Activated CD4-positive, alpha-beta T cell treated with anti-CD3 and anti-CD28 coated beads for 36 hours (primary cell): ENCODE data around the gene TTLL11. TPM values are rescaled to one million over a fixed set of nuclear protein-coding genes. Genes with fewer than 3 reads are reported as not detected.

Experiments
- ATAC-seq: fragments of 200-7000 bp; cut with Tn5 transposase; one replicate; pipeline ENCODE4 v1.10.0; 2021; ENCODE audit warnings: mild to moderate bottlenecking, moderate library complexity
- CTCF ChIA-PET: fragments of 350-600 bp; sonication (Branson Sonifier 250); formaldehyde crosslinking; loops from one replicate; lab custom pipeline; 2021; ENCODE audit warnings: antibody characterized with exemption; lab: Charles Lee
- POLR2A ChIA-PET: fragments of 350-600 bp; sonication (Branson Sonifier 250); formaldehyde crosslinking; loops from one replicate; lab custom pipeline; 2021; ENCODE audit warnings: antibody characterized with exemption, inconsistent platforms; lab: Charles Lee
- DNase-seq: peaks from one replicate; pipeline ENCODE4 v3.0.0-alpha.2; 2020
- H3K27ac Mint-ChIP-seq: one replicate; pipeline ENCODE4 v1.8.0; 2021; ENCODE audit warnings: mixed read lengths
- H3K27me3 Mint-ChIP-seq: one replicate; pipeline ENCODE4 v1.8.0; 2021; ENCODE audit warnings: mixed read lengths
- H3K36me3 Mint-ChIP-seq: one replicate; pipeline ENCODE4 v1.8.0; 2021; ENCODE audit warnings: low read depth, mixed read lengths
- H3K4me1 Mint-ChIP-seq: one replicate; pipeline ENCODE4 v1.8.0; 2021; ENCODE audit warnings: mixed read lengths
- H3K4me3 Mint-ChIP-seq: one replicate; pipeline ENCODE4 v1.8.0; 2021; ENCODE audit warnings: mild to moderate bottlenecking, moderate library complexity, mixed read lengths
- H3K9me3 Mint-ChIP-seq: one replicate; pipeline ENCODE4 v1.8.0; 2021; ENCODE audit warnings: low read depth, mixed read lengths
- intact Hi-C, 2 experiments: fragments of 100-400 bp; cut with DNase I in 1 of 2; cut with micrococcal nuclease in 1 of 2; formaldehyde crosslinking; loops; one replicate each; pipeline versions ENCODE4 v1.14.2 to v1.15.1; 2022 to 2024; cut with DNase I, micrococcal nuclease
- total RNA-seq, 2 experiments: library from RNA; stranded (reverse); gene quantifications; one replicate each; pipeline ENCODE4 v1.2.3, GENCODE V29; 2021

TTLL11 gene
- total RNA-seq, 2 experiments from 2014 or later, result 1.3 to 1.8 TPM

DNA sequence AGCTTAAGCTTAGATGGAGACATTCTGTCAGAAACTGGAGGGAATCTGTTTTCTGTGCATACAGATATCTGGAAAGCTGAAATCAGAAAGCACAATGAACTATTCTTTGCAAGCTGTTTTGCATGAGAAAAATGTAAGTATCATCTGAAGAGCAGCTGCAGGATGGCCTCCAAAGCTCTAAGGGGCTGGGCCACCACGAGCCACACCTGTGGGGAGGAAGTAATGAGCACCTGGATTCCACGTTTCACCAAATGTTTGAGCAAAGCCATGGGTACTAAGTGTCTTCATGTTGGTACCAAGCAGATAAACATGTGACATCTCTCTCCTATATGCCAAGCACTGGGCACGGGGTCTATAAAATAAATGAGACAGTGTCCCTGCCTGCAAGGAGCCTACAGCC lies 199.3 kb downstream of the TTLL11 start:
- ATAC-seq (no peak), DNase-seq (no peak)
- Mint-ChIP-seq H3K27ac (no peak overlapping the region), H3K4me1 (peaks cover 4% of the 10 kb centered on the region), H3K27me3 (no peaks in the 10 kb centered on the region), H3K9me3 (no peaks in the 10 kb centered on the region), H3K4me3 (no peak overlapping the region), H3K36me3 (no peaks in the 10 kb centered on the region)
- ChIA-PET POLR2A (no interaction called here), CTCF (no interaction called here)
- intact Hi-C loops, result no loop called here

DNA sequence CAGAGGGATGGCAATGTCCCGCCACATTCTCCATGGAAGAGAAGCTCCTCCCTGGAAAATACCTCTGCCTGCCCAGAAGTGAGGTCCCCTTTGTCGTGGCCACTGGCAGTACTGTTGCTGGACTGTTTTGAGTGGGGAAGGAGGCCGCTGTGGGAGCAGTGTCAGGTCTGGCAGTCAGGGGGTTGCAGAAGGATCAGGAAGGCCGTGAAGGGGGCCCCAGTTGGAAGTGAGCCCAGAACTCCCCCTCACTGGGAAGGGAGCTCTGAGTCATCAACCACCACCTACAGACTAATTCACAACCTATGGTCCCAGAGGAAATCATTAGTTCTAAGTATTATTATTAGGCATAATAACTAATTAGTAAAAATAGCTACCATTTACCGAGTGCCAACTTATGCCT lies 200.4 kb downstream of the TTLL11 start:
- intact Hi-C loops, result no loop called here
- Mint-ChIP-seq H3K4me3 (no peak overlapping the region), H3K27me3 (no peaks in the 10 kb centered on the region), H3K36me3 (no peaks in the 10 kb centered on the region), H3K27ac (no peak overlapping the region), H3K4me1 (peaks cover 6% of the 10 kb centered on the region), H3K9me3 (no peaks in the 10 kb centered on the region)
- no peak for ATAC-seq
- POLR2A ChIA-PET, result no interaction called here
- no peak for DNase-seq
- CTCF ChIA-PET, result no interaction called here

DNA sequence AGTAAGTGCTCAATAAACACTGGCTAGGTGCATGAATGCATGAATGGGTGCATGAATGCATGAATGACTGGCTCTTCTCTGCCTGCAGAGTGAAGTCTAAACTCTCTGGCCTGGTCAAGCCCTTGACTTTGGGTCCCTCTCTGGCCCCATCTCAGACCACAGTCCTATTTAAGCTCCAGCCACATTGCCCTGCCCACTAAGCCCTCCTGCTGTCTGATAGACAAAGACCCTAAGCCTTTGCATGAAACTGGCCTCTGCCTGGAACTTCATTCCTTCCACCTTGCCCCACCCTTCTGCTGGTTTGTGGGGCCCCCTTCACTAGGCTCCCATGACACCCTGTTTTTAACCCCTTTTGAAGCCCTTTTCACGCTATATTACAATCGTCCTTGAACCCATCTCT lies 202.4 kb downstream of the TTLL11 start:
- CTCF ChIA-PET, result no interaction called here
- H3K4me1 Mint-ChIP-seq, result peaks cover 8% of the 10 kb centered on the region
- H3K4me3 Mint-ChIP-seq, result no peak overlapping the region
- no peak for ATAC-seq
- intact Hi-C loops, result no loop called here
- H3K36me3 Mint-ChIP-seq, result no peaks in the 10 kb centered on the region
- H3K27me3 Mint-ChIP-seq, result no peaks in the 10 kb centered on the region
- no peaks in the 10 kb centered on the region for H3K9me3 Mint-ChIP-seq
- H3K27ac Mint-ChIP-seq, result no peak overlapping the region
- POLR2A ChIA-PET, result no interaction called here
- no peak for DNase-seq

DNA sequence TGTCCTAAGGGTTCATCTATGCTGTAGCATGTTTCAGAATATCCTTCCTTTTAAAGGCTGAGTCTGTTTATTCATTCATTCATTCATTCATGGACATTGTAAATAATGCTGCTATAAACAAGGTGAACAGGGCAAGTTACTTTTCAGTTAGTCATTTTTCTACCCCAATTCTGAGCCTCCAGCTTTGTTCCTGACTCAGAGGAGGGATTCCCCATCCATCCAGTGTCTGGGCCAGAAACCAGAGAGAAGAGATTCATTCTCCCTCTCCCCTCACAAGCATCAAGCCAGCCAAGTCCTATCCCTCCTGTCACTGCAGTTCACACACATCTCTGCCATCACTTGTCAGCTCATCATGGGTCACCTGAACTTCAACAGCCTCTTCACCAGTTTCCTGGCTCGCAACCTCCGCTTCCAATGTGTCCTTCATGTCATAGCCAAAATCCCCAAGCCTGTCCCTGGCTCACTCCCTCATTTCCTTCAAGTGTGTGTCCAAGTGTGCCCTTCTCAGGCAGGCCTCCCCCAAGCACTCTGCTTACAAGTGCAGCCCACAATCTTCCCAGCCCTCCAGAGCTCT lies 203.0 kb downstream of the TTLL11 start:
- no peak for ATAC-seq
- Mint-ChIP-seq H3K4me3 (no peak overlapping the region), H3K27ac (no peak overlapping the region), H3K9me3 (no peaks in the 10 kb centered on the region), H3K36me3 (no peaks in the 10 kb centered on the region), H3K4me1 (peaks cover 8% of the 10 kb centered on the region), H3K27me3 (no peaks in the 10 kb centered on the region)
- DNase-seq, result no peak
- intact Hi-C loops, result no loop called here
- POLR2A ChIA-PET, result no interaction called here
- CTCF ChIA-PET, result no interaction called here

DNA sequence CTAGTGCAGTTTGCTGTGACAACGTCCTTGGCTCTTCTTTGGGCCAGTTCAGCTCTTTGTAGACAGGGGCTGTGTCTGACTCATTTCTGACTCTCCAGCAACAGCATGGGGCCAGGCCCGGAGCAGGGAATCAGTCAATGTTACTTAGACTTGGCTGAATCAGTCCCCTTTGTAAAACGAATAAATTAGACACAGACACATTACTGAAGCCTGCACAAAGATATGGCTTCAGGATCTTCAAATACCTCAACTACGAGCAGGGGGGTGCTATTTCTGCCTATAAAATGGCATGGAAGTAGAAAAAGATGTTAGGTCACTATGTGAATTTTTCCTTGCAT lies 204.7 kb downstream of the TTLL11 start:
- no peaks in the 10 kb centered on the region for H3K27me3 Mint-ChIP-seq
- CTCF ChIA-PET, result no interaction called here
- no peaks in the 10 kb centered on the region for H3K36me3 Mint-ChIP-seq
- DNase-seq (peak; percentile 20), ATAC-seq (peak; percentile 27)
- peaks cover 8% of the 10 kb centered on the region for H3K4me1 Mint-ChIP-seq
- no peaks in the 10 kb centered on the region for H3K9me3 Mint-ChIP-seq
- H3K27ac Mint-ChIP-seq, result no peak overlapping the region
- no peak overlapping the region for H3K4me3 Mint-ChIP-seq
- POLR2A ChIA-PET, result no interaction called here
- intact Hi-C loops, result no loop called here

DNA sequence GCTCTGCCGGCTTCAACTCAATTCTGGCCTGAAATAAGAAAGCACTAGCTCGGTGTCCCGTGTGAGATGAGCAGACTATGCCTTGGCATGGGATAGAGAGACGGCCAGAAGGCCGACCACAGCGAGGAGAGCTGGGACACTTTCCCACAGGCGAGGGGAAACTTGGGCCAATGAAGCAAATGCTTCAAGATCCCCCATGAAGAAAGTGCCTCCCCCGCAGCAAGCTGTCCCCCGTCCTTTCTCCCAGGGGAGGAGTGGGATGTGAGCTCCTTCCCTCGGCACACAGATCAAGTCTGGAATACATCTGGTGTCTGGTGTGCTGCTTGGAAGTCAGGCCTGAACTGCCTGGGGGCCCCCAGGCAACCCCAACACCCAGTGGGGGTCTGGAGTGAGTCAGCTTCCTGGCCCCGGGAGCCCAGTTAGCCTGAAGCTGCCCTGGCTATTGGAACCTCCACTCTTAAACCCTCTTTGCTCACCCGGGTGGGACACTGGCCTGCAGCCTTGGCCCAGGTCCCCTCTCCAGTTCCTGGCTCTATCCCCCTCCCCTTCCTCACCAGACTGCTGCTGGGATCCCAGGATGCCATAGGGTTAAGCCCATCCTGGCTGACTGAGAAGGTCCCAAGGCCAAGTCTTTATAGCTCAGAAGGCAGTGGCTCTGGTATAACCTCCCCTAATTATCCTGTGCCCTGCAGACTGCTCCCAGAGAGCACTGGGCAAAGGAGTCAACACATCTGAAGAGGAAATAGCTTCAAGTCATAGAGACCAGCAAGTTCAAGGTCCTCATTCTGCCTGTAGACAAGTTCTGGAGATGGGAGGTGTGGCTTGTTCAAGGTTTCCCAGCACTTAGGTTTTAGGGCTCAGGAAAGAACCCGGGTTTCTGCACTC lies 205.3 kb downstream of the TTLL11 start:
- no peaks in the 10 kb centered on the region for H3K27me3 Mint-ChIP-seq
- DNase-seq (no peak), ATAC-seq (no peak)
- POLR2A ChIA-PET, result no interaction called here
- H3K4me1 Mint-ChIP-seq, result peaks cover 8% of the 10 kb centered on the region
- no peak overlapping the region for H3K27ac Mint-ChIP-seq
- intact Hi-C loops, result no loop called here
- CTCF ChIA-PET, result no interaction called here
- H3K9me3 Mint-ChIP-seq, result no peaks in the 10 kb centered on the region
- H3K4me3 Mint-ChIP-seq, result no peak overlapping the region
- H3K36me3 Mint-ChIP-seq, result no peaks in the 10 kb centered on the region

DNA sequence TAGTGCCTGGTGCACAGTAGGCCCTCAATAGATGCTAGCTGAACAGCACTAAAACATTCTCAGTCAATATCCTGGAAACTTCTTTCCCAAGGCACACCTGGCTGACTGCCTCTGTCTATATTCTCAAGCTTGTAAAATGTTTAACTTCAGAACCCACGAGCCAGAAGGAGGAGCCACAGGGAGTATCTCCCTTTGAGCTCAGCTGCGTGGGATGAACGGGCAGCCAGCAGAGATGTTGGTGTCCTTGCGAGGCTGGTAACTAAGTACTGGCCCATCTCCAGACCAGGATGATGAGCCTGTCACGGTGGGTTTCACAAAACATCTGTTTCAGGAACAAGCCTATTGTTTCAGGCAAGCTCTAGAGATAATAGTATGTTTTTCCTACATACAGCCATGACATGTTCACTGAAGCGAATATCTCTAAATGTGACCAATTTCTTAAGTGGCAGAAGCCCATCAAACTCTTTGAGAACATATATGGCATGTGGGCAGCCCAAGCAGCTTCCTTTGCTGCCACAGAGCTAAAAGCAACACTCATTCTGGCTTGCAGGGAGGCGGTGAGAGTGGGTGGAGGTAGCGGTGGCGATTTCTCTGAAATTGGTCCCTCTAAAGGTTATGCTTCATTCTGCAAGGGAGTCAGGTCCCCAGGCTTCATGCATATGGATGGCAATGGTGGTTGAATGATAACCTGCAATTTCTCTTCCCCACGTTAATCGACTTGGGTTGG lies 206.2 kb downstream of the TTLL11 start:
- Mint-ChIP-seq H3K4me1 (peaks cover 8% of the 10 kb centered on the region), H3K27ac (no peak overlapping the region), H3K9me3 (no peaks in the 10 kb centered on the region), H3K4me3 (no peak overlapping the region), H3K27me3 (no peaks in the 10 kb centered on the region), H3K36me3 (no peaks in the 10 kb centered on the region)
- ATAC-seq (peak; percentile 67), DNase-seq (peak; percentile 63)
- POLR2A ChIA-PET, result interaction anchor here (0.6 kb wide), 1 partner anchor 238 kb away, joined by 3 read pairs; no protein-coding TSS in a partner anchor
- intact Hi-C loops, result no loop called here
- CTCF ChIA-PET, result no interaction called here

DNA sequence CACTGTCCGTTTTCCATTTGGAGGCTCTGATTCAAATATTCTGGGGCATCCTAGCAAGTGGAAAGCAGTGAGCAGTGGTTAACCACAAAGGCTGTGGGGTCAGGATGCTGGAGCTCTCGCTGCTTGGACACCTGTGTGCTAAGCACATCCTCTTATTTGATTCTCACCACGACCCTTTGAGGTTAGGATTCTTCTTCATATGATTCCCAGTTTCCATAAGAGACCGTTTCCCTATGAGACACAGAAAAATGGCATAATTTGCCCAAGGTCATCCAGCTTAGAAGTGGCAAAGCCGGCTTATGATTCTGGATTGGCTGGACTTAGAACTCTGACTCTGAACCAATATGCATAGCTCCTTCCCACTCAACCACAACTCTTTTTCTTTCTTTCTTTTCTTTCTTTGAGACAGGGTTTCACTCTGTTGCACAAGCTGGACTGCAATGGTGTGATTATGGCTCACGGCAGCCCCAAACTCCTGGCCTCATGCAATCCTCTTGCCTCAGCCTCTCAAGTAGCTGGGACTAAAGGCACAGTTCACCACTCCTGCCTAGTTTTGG lies 207.7 kb downstream of the TTLL11 start:
- Mint-ChIP-seq H3K27ac (no peak overlapping the region), H3K36me3 (no peaks in the 10 kb centered on the region), H3K9me3 (no peaks in the 10 kb centered on the region), H3K4me3 (no peak overlapping the region), H3K27me3 (no peaks in the 10 kb centered on the region), H3K4me1 (peaks cover 8% of the 10 kb centered on the region)
- POLR2A ChIA-PET, result no interaction called here
- ATAC-seq (no peak), DNase-seq (peak; percentile 10)
- intact Hi-C loops, result no loop called here
- CTCF ChIA-PET, result no interaction called here

DNA sequence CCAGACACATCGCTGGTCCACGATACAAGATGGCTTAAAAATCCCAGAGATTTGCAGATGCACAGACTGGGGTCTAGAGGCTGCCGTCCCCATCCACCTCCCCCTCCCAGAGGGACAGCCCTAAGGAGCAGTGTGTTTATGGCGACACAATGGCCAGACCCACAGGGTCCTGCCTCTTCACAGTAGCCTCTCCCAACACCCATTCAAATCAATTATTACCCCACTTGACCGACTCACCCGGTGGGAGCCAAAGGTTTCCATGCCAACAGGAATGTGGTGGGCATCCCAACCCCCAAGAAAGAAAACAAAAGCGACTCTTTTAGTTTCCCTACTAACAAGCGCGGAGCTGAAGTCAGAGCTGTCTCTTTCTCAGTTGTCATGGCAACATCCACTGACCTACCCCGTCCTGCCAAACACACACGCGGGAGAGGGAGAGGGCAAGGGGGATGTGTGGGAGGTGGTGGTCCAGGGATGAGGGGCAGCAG lies 209.0 kb downstream of the TTLL11 start:
- H3K27me3 Mint-ChIP-seq, result no peaks in the 10 kb centered on the region
- no peak overlapping the region for H3K4me3 Mint-ChIP-seq
- DNase-seq (no peak), ATAC-seq (no peak)
- H3K4me1 Mint-ChIP-seq, result peaks cover 4% of the 10 kb centered on the region
- ChIA-PET POLR2A (no interaction called here), CTCF (interaction anchor here (0.7 kb wide), 1 partner anchor 14 kb away, joined by 4 read pairs; no protein-coding TSS in a partner anchor)
- intact Hi-C loops, result no loop called here
- H3K9me3 Mint-ChIP-seq, result no peaks in the 10 kb centered on the region
- no peaks in the 10 kb centered on the region for H3K36me3 Mint-ChIP-seq
- H3K27ac Mint-ChIP-seq, result no peak overlapping the region

DNA sequence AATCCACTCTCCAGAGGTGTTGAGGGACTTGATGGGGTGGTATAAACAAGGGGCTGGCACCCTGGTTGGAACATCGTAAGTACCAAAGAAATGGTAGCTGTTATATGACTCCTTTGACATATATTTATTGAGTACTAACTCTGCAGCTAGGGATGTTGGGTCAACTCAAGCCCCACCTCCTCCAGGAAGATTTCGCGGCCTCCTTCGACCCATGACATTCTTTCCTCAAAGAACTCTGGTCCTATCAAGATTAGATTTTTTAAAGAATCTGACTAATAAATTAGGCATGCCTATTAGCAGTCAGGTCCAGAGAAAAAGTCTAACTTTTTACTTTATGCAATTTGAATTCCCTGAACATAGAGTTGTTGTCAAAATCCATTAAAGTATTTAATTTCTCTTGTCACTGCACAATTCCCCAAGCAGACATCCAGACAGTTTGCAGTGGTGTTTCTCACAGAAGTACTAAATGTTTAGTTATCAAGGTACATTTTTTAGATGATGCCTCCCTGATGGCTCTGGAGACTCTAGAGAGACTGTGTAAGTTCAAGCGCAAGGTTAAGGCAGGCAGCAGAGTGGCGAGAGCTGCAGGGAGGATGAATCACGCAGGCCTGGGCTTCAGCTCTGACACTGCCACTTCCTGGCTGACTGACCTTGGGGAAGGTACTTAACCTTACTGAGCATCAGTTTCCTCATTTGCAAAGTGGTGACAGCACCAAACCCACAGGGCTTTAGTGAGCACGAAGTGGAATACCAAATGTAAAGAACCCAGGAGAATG lies 209.6 kb downstream of the TTLL11 start:
- ChIA-PET POLR2A (no interaction called here), CTCF (no interaction called here)
- no peak for ATAC-seq
- no peak for DNase-seq
- Mint-ChIP-seq H3K9me3 (no peaks in the 10 kb centered on the region), H3K27me3 (no peaks in the 10 kb centered on the region), H3K4me3 (no peak overlapping the region), H3K36me3 (no peaks in the 10 kb centered on the region), H3K4me1 (peaks cover 4% of the 10 kb centered on the region), H3K27ac (no peak overlapping the region)
- intact Hi-C loops, result no loop called here

DNA sequence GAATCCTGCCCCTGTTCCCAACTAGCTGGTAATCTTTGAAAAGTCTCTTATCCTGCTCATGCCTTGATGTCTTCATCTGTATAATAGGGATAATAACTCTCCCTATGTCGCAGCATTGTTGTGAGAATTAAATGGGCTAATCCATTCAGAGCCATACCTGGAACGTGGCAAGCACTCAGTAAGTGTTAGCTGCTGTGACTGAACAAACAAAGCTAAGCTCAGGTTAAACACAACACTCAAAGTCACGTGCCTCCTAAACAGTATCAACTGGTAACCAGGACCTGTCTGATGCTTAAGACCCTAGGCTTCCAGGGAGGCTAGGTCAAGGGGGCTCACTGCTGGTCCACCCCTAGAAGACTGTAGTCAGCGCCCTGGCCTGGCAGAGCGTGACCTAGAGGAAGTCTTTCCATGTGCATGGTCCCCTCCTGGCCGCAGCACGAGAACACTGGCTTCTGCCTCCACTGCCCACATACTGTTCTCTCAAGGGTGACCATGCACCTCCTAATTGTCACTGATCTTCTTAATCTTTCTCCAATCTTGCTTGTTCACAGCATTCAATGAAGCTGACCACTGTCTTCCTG lies 211.1 kb downstream of the TTLL11 start:
- POLR2A ChIA-PET, result interaction anchor here (0.6 kb wide), 1 partner anchor 278 kb away, joined by 3 read pairs; no protein-coding TSS in a partner anchor
- CTCF ChIA-PET, result no interaction called here
- Mint-ChIP-seq H3K4me1 (no peaks in the 10 kb centered on the region), H3K4me3 (no peak overlapping the region), H3K27me3 (no peaks in the 10 kb centered on the region), H3K36me3 (no peaks in the 10 kb centered on the region), H3K9me3 (no peaks in the 10 kb centered on the region), H3K27ac (no peak overlapping the region)
- DNase-seq (no peak), ATAC-seq (no peak)
- intact Hi-C loops, result no loop called here
